ENCODE results near the gene OSBPL6. TPM values are rescaled to one million over a fixed set of nuclear protein-coding genes. Genes with fewer than 3 reads are reported as not detected.

The OSBPL6 gene
- total and polyA plus RNA-seq, 10 of the 15 experiments (the other 5 are each of a cell fraction or from before 2014, with no cell fraction given) = 0.01 to 0.08 (median 0.03) TPM; not detected in 5

DNA sequence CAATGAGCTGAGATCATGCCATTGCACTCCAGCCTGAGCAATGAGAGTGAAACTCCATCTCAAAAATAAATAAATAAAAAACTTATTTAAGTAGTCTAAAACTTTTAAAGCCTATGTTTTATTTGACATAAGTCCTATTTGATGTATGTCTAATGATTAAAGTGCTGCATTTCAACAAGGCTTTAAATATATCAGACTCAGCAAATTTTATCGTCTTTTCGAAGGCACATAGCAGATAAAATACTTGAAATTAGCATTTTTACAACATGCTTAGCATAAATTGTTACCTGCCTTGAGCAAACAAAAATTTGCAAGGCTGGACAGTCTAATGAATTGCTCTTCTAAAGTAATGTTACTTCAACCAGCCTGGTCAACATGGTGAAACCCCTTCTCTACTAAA is 170.8 kb downstream of the OSBPL6 start (continued):
- TF ChIP-seq NRF1 (conservative IDR thresholded peaks at IDR 0.05; ENCODE audit: low read depth, low read length) (no peak), RB1 (IDR thresholded peaks at IDR 0.05; ENCODE audit: borderline replicate concordance) (no peak), CBFB (IDR thresholded peaks at IDR 0.05; ENCODE audit: low read depth) (no peak), MXI1 (IDR thresholded peaks at IDR 0.05; ENCODE audit: low read depth, low read length) (no peak), POLR2AphosphoS5 (IDR thresholded peaks at IDR 0.05; ENCODE audit: low read length) (no peak), IKZF2 (IDR thresholded peaks at IDR 0.05) (no peak), ZNF622 (IDR thresholded peaks at IDR 0.05) (no peak)
- TF ChIP-seq, protein P1, sequence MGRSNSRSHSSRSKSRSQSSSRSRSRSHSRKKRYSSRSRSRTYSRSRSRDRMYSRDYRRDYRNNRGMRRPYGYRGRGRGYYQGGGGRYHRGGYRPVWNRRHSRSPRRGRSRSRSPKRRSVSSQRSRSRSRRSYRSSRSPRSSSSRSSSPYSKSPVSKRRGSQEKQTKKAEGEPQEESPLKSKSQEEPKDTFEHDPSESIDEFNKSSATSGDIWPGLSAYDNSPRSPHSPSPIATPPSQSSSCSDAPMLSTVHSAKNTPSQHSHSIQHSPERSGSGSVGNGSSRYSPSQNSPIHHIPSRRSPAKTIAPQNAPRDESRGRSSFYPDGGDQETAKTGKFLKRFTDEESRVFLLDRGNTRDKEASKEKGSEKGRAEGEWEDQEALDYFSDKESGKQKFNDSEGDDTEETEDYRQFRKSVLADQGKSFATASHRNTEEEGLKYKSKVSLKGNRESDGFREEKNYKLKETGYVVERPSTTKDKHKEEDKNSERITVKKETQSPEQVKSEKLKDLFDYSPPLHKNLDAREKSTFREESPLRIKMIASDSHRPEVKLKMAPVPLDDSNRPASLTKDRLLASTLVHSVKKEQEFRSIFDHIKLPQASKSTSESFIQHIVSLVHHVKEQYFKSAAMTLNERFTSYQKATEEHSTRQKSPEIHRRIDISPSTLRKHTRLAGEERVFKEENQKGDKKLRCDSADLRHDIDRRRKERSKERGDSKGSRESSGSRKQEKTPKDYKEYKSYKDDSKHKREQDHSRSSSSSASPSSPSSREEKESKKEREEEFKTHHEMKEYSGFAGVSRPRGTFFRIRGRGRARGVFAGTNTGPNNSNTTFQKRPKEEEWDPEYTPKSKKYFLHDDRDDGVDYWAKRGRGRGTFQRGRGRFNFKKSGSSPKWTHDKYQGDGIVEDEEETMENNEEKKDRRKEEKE (IDR thresholded peaks at IDR 0.05) = no peak
- TF ChIP-seq, protein P2, sequence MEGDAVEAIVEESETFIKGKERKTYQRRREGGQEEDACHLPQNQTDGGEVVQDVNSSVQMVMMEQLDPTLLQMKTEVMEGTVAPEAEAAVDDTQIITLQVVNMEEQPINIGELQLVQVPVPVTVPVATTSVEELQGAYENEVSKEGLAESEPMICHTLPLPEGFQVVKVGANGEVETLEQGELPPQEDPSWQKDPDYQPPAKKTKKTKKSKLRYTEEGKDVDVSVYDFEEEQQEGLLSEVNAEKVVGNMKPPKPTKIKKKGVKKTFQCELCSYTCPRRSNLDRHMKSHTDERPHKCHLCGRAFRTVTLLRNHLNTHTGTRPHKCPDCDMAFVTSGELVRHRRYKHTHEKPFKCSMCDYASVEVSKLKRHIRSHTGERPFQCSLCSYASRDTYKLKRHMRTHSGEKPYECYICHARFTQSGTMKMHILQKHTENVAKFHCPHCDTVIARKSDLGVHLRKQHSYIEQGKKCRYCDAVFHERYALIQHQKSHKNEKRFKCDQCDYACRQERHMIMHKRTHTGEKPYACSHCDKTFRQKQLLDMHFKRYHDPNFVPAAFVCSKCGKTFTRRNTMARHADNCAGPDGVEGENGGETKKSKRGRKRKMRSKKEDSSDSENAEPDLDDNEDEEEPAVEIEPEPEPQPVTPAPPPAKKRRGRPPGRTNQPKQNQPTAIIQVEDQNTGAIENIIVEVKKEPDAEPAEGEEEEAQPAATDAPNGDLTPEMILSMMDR (IDR thresholded peaks at IDR 0.05 in 2 of 3, conservative IDR thresholded peaks at IDR 0.05 in 1 of 3; ENCODE audit: control insufficient read depth in 2 of 3, extremely low read depth in 1 of 3, insufficient read depth in 1 of 3, low read depth in 3 of 3, low read length in 3 of 3) = no peak
- TF ChIP-seq, protein P3, sequence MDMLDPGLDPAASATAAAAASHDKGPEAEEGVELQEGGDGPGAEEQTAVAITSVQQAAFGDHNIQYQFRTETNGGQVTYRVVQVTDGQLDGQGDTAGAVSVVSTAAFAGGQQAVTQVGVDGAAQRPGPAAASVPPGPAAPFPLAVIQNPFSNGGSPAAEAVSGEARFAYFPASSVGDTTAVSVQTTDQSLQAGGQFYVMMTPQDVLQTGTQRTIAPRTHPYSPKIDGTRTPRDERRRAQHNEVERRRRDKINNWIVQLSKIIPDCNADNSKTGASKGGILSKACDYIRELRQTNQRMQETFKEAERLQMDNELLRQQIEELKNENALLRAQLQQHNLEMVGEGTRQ (IDR thresholded peaks at IDR 0.05; ENCODE audit: borderline replicate concordance, low read depth, low read length) = no peak
